SJSA1 (cell line): ENCODE results near the gene UNCX. TPM values are rescaled to one million over a fixed set of nuclear protein-coding genes. Genes with fewer than 3 reads are reported as not detected.

Source experiments
- DNase-seq, 2 experiments: peaks; one replicate each; pipeline ENCODE4 v3.0.0-alpha.2; 2015 to 2020; ENCODE audit warnings: low spot score in 2 of 2, low read depth in 1 of 2
- H3K27ac ChIP-seq: fragments of 250-450 bp; sonication (Bioruptor Pico); 2 replicates; pipeline ENCODE4 v1.5.1; 2020; ENCODE audit warnings: mild to moderate bottlenecking, moderate library complexity
- H3K27me3 ChIP-seq: fragments of 250-450 bp; sonication (Bioruptor Pico); replicated peaks from 2 replicates; pipeline ENCODE4 v1.5.1; 2020; ENCODE audit warnings: mild to moderate bottlenecking, moderate library complexity
- H3K36me3 ChIP-seq: fragments of 250-450 bp; sonication (Bioruptor Pico); 2 replicates; pipeline ENCODE4 v1.5.1; 2020; ENCODE audit warnings: mild to moderate bottlenecking
- H3K4me1 ChIP-seq: fragments of 250-450 bp; sonication (Bioruptor Pico); replicated peaks from 2 replicates; pipeline ENCODE4 v1.6.1; 2021; ENCODE audit warnings: mild to moderate bottlenecking
- H3K4me3 ChIP-seq: fragments of 250-450 bp; sonication (Bioruptor Pico); 2 replicates; pipeline ENCODE4 v1.5.1; 2020; ENCODE audit warnings: mild to moderate bottlenecking
- H3K9me3 ChIP-seq: fragments of 250-450 bp; sonication (Bioruptor Pico); replicated peaks from 2 replicates; pipeline ENCODE4 v1.5.1; 2020; ENCODE audit warnings: mild to moderate bottlenecking
- total RNA-seq: library from RNA; depleted of rRNA; stranded (reverse); fragments of >200 nt; shearing (Covaris generic); gene quantifications from 2 replicates; pipeline ENCODE4 v1.2.3, GENCODE V29; 2014

UNCX gene
- total RNA-seq, 1 experiment from 2014 or later, result not detected

GRCh38 chr7:1247527-1248041, 14.9 kb downstream of the UNCX start:
- Histone ChIP-seq H3K27me3 (peaks cover 92% of the 10 kb centered on the region), H3K4me1 (no peaks in the 10 kb centered on the region), H3K9me3 (no peaks in the 10 kb centered on the region), H3K36me3 (no peaks in the 10 kb centered on the region), H3K27ac (no peak overlapping the region), H3K4me3 (no peak overlapping the region)
- no peak for DNase-seq

GRCh38 chr7:1248143-1248915, 15.7 kb downstream of the UNCX start:
- Histone ChIP-seq H3K27me3 (peaks cover 92% of the 10 kb centered on the region), H3K9me3 (no peaks in the 10 kb centered on the region)

GRCh38 chr7:1248916-1249581, 16.4 kb downstream of the UNCX start:
- no peaks in the 10 kb centered on the region for H3K36me3 ChIP-seq
- no peaks in the 10 kb centered on the region for H3K4me1 ChIP-seq
- no peaks in the 10 kb centered on the region for H3K9me3 ChIP-seq
- H3K27me3 ChIP-seq, result peaks cover 92% of the 10 kb centered on the region
- no peak overlapping the region for H3K4me3 ChIP-seq
- no peak overlapping the region for H3K27ac ChIP-seq
- DNase-seq, result no peak

More at GRCh38 chr7:1248143-1248915, 15.7 kb downstream of the UNCX start:
- DNase-seq, result no peak
- no peaks in the 10 kb centered on the region for H3K36me3 ChIP-seq
- H3K4me1 ChIP-seq, result no peaks in the 10 kb centered on the region
- no peak overlapping the region for H3K4me3 ChIP-seq
- H3K27ac ChIP-seq, result no peak overlapping the region

- no peaks in the 10 kb centered on the region for H3K36me3 ChIP-seq
- H3K4me1 ChIP-seq, result no peaks in the 10 kb centered on the region
- H3K9me3 ChIP-seq, result no peaks in the 10 kb centered on the region
- no peak for DNase-seq
- peaks cover 91% of the 10 kb centered on the region for H3K27me3 ChIP-seq
- no peak overlapping the region for H3K4me3 ChIP-seq
- no peak overlapping the region for H3K27ac ChIP-seq
These were observed 17.1 kb downstream of the UNCX start for GRCh38 chr7:1249731-1250130.

- Histone ChIP-seq H3K27me3 (peaks cover 90% of the 10 kb centered on the region), H3K36me3 (no peaks in the 10 kb centered on the region), H3K4me1 (no peaks in the 10 kb centered on the region), H3K9me3 (no peaks in the 10 kb centered on the region), H3K27ac (no peak overlapping the region), H3K4me3 (no peak overlapping the region)
- DNase-seq, result no peak
These were observed 18.2 kb downstream of the UNCX start for GRCh38 chr7:1250901-1251300.

- peaks cover 90% of the 10 kb centered on the region for H3K27me3 ChIP-seq
These were observed 19.3 kb downstream of the UNCX start for GRCh38 chr7:1251796-1252539.

GRCh38 chr7:1252540-1253090, 19.9 kb downstream of the UNCX start:
- peaks cover 90% of the 10 kb centered on the region for H3K27me3 ChIP-seq
- H3K36me3 ChIP-seq, result no peaks in the 10 kb centered on the region
- H3K4me3 ChIP-seq, result no peak overlapping the region
- no peak overlapping the region for H3K27ac ChIP-seq
- no peaks in the 10 kb centered on the region for H3K4me1 ChIP-seq
- no peak for DNase-seq
- H3K9me3 ChIP-seq, result no peaks in the 10 kb centered on the region

More at GRCh38 chr7:1251796-1252539, 19.3 kb downstream of the UNCX start:
- Histone ChIP-seq H3K36me3 (no peaks in the 10 kb centered on the region), H3K9me3 (no peaks in the 10 kb centered on the region), H3K27ac (no peak overlapping the region), H3K4me3 (no peak overlapping the region), H3K4me1 (no peaks in the 10 kb centered on the region)
- no peak for DNase-seq

- no peak overlapping the region for H3K4me3 ChIP-seq
- no peaks in the 10 kb centered on the region for H3K9me3 ChIP-seq
- H3K27me3 ChIP-seq, result peaks cover 85% of the 10 kb centered on the region
- H3K4me1 ChIP-seq, result no peaks in the 10 kb centered on the region
- H3K36me3 ChIP-seq, result no peaks in the 10 kb centered on the region
- DNase-seq, result no peak
- H3K27ac ChIP-seq, result no peak overlapping the region
These were observed 21.1 kb downstream of the UNCX start for GRCh38 chr7:1253681-1254181.

GRCh38 chr7:1254281-1255079, 21.8 kb downstream of the UNCX start:
- H3K36me3 ChIP-seq, result no peaks in the 10 kb centered on the region
- DNase-seq, result no peak
- no peak overlapping the region for H3K27ac ChIP-seq
- H3K4me1 ChIP-seq, result no peaks in the 10 kb centered on the region
- H3K9me3 ChIP-seq, result no peaks in the 10 kb centered on the region
- no peak overlapping the region for H3K4me3 ChIP-seq
- peaks cover 90% of the 10 kb centered on the region for H3K27me3 ChIP-seq

GRCh38 chr7:1255080-1255816, 22.6 kb downstream of the UNCX start:
- H3K27ac ChIP-seq, result no peak overlapping the region
- H3K9me3 ChIP-seq, result no peaks in the 10 kb centered on the region
- DNase-seq, result no peak
- peaks cover 90% of the 10 kb centered on the region for H3K27me3 ChIP-seq
- H3K36me3 ChIP-seq, result no peaks in the 10 kb centered on the region
- no peaks in the 10 kb centered on the region for H3K4me1 ChIP-seq
- H3K4me3 ChIP-seq, result no peak overlapping the region

GRCh38 chr7:1255817-1256340, 23.2 kb downstream of the UNCX start:
- DNase-seq, result no peak
- no peaks in the 10 kb centered on the region for H3K36me3 ChIP-seq
- H3K4me3 ChIP-seq, result no peak overlapping the region
- H3K9me3 ChIP-seq, result no peaks in the 10 kb centered on the region
- H3K27ac ChIP-seq, result no peak overlapping the region
- peaks cover 90% of the 10 kb centered on the region for H3K27me3 ChIP-seq
- no peaks in the 10 kb centered on the region for H3K4me1 ChIP-seq

- H3K27me3 ChIP-seq, result peaks cover 83% of the 10 kb centered on the region
- no peak overlapping the region for H3K4me3 ChIP-seq
These were observed 23.9 kb downstream of the UNCX start for GRCh38 chr7:1256621-1257020.

More at GRCh38 chr7:1256621-1257020, 23.9 kb downstream of the UNCX start:
- Histone ChIP-seq H3K4me1 (no peaks in the 10 kb centered on the region), H3K9me3 (no peaks in the 10 kb centered on the region), H3K36me3 (no peaks in the 10 kb centered on the region), H3K27ac (no peak overlapping the region)
- no peak for DNase-seq
